Fibroblast of skin of left biceps (primary cell): Measurements from ENCODE around the gene SEPTIN8.

ENCODE experiments used
- DNase-seq, 2 experiments: peaks; one replicate each; pipeline ENCODE4 v3.0.0-alpha.2; 2013; ENCODE audit warnings: low read depth in 2 of 2

The SEPTIN8 gene

GRCh38 chr5:132782101-132782500 lies 5.1 kb upstream of the SEPTIN8 start:
- no peak for DNase-seq

GRCh38 chr5:132781029-132781428 lies 4.0 kb upstream of the SEPTIN8 start:
- no peak for DNase-seq

GRCh38 chr5:132780577-132780976 lies 3.5 kb upstream of the SEPTIN8 start:
- no peak for DNase-seq

- no peak for DNase-seq
Observed at GRCh38 chr5:132779961-132780360, 2.9 kb upstream of the SEPTIN8 start.

GRCh38 chr5:132778856-132779255 lies 1.8 kb upstream of the SEPTIN8 start:
- DNase-seq, result no peak

- no peak for DNase-seq
Observed at GRCh38 chr5:132778129-132778528, 1.1 kb upstream of the SEPTIN8 start.

- DNase-seq, result no peak
Observed at GRCh38 chr5:132776938-132777208, 166 bp downstream of the SEPTIN8 start.

- no peak for DNase-seq
Observed at GRCh38 chr5:132776131-132776937, 705 bp downstream of the SEPTIN8 start.

- DNase-seq, result no peak
Observed at GRCh38 chr5:132775476-132775961, 1.5 kb downstream of the SEPTIN8 start.

- DNase-seq, result no peak
Observed at GRCh38 chr5:132774896-132775295, 2.1 kb downstream of the SEPTIN8 start.

DNA sequence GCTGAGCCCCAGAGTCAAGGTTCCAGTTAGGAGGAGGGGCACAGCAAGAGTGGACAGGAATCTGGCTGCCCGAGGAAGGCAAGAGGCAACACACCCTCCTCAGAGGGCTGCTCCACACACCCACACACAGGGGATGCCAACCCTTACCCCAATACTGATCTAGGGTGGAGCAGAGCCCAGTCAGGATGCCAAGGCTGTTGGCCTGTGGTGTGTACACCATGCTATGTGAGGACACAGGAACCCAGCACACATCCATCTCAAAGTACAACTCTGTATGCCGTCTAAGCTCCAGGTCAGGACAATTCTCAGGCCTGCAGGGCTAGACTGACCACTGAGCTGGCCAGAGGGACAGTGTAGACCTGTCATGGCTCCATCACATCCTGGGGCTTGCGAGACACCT lies 2.6 kb downstream of the SEPTIN8 start:
- DNase-seq, result no peak

DNA sequence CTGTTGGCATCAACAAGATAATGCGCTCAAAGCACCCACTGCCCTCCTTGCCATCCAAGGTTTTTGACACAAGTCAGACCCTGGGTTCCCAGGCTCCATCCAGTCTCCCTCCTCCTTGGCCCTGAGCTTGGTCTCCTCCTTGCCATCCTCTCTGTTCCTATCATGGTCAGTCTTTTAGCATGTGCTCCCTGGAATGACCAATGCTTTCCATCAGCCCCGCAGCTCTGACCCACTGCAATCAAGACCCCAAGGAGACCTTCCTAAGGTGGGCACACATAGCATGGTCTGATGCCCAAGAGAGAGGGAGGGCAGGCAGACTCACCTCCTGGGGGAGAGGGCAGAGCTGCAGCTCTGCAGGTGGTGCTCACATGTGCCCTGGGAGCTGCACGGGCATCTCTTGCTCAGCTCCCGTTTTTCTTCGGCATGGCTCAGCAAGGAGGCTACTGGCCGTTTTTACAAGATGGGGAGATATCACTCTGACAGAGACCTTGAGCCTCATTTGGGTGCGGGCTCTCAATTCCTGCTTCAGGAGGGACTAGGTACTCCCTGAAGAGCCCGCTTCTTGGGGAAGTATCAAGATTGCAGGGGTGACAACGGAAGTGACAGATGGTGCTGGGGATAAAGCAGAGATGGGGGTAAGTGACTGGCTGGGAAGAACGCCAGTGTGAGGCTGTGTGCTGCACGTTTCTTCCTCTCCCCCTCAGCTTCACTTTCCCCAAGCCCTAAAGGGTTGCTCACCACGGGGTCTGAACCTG lies 3.3 kb downstream of the SEPTIN8 start:
- no peak for DNase-seq

- DNase-seq, result no peak
Observed at GRCh38 chr5:132773114-132773513, 3.9 kb downstream of the SEPTIN8 start.

GRCh38 chr5:132772291-132773070 lies 4.6 kb downstream of the SEPTIN8 start:
- DNase-seq, result no peak

DNA sequence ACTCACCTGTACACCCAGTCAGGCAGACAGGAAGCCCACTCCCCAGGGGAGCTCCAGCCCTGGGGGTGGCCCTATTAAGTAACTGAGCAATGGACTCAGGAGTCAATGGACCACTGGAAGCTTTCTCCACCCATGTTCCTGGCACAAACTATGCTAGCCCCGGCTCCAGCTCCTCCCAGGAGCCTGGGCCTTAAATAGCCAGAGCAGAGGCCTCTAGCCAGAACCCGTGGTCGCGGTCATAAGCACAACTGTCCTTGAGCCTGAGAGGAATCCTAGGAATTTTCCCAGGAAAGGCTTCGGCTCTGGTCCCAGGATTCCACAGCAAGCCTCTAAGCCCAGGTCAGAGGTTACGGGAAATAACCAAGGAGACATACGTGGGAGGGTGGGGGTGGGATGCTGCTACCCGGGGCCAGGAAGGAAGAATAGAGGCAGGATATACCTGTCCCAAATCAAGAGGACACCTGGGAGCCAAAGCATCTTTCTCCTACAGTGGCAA lies 5.5 kb downstream of the SEPTIN8 start:
- no peak for DNase-seq

GRCh38 chr5:132770476-132771159 lies 6.4 kb downstream of the SEPTIN8 start:
- DNase-seq, result no peak

DNA sequence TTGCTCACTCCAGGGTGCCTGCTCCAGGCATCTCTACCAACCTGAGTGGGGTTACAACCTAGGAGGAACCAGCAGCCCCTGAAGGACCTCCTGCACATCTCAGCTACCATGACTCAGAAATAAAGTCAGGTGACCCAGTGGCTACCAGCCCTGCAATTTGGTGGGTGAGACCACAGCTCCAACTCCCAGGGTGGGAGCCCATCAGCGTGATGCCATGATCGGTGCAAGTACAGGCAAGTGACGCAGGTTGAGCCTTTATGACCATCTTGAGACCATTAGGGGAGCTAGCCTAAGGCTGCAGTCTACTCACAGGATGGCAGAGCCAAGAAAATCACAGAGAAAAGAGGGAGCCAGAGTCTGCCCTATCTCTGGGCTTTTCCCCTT lies 8.6 kb downstream of the SEPTIN8 start:
- no peak for DNase-seq

DNA sequence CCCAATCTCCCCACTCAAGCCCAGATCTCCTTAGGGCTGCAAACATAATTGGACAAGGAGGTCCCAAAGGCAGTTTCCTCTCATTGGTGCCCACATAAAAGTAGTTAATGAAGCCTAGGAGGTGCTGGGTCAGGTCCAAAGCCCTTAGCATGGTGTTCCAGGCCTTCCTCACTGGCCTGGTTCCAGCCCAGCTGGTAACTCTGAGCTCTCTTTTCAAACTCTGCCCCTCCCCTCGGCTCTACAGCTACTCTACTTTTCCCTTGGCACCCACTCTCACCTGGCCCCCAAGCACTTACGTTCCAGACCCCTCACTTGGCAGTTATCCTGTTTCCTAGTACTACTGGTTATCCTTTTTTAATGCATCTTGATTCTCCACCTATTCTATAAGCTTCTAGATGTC lies 9.9 kb downstream of the SEPTIN8 start:
- no peak for DNase-seq

DNA sequence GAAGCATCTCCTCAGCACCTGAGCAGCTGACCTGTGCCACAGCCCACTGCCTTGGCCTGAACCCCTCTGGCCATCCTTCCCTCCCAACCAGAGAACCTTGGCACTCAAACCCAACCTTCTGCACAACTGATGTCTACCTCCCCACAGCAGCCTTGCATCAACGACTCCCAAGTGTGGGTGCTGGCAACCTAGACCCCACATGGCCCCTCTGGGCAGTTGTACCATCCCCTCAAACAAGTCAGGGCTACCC lies 10.3 kb downstream of the SEPTIN8 start:
- DNase-seq, result no peak

DNA sequence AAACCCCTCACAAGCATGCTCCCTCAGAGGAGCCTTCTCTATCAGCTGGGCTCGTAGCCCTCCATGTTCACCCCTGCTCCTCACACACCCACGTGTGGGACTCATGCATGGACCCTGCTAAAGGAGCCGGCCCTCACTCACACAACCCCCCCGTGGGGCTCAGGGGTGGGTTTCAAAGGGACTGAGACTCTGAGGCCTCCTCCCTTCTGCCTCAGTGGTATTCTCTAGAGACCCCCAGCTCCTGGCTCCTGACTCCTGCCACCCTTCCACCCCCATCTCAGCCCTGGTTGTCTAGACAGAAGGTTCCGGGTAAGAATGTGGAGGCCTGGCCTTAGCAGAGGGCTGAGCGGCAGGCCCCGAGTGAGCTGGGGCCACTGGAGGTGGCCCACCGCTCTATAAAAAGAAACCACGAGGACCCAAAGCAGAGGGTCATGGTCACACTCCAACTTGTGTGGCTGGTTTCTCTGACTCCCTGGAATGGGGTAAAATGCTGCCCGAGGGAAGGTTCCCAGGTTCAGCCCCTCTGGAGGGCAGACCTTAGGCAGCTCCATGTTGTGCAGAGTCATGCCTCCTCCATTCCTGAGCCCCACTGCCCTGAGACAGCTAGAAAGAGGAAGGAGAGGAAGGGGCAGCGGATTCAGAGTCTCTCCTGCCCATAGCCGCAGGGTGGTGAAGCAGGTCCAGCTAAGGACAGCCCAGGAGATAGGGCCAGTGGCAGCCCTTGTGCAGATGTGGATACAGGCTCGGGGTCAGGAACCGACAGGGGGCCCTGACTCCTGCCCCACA lies 10.8 kb downstream of the SEPTIN8 start:
- DNase-seq, result no peak

- DNase-seq, result no peak
Observed at GRCh38 chr5:132765311-132766019, 11.6 kb downstream of the SEPTIN8 start.
